ENCODE measurements around the gene ZFR. TPM values are rescaled to one million over a fixed set of nuclear protein-coding genes. Genes with fewer than 3 reads are reported as not detected.
"Not testable (repeated sequence)": the region's sequence is repeated elsewhere in the genome, so short reads cannot be mapped to it uniquely, and the experiment has no call there.

Gene ZFR
- total and polyA plus RNA-seq, 11 donors, result 18.2 to 79.9 (median 57.8) TPM

- no peaks in the 10 kb centered on the region for H3K4me1 ChIP-seq
- DNase-seq (no peak), ATAC-seq (no peak)
- H3K27me3 ChIP-seq, result no peaks in the 10 kb centered on the region
- H3K36me3 ChIP-seq, result no peaks in the 10 kb centered on the region
- TF ChIP-seq POLR2A (IDR thresholded peaks at IDR 0.05) (no peak), CTCF (IDR thresholded peaks at IDR 0.05) (no peak)
- 86 to 90% (median 88%) methylated on average over 4 to 5 of the region's 5 CpGs for WGBS, 4 donors
- no peak overlapping the region for H3K27ac ChIP-seq
- intact Hi-C loops (cut with DNase I), result no loop called here
- H3K4me3 ChIP-seq, result no peak overlapping the region
- H3K9me3 ChIP-seq, result no peaks in the 10 kb centered on the region
Measured at GRCh38 chr5:32458880-32459495, 14.4 kb upstream of the ZFR start.

- WGBS, 4 donors, result 88 to 96% (median 94%) methylated on average over 6 of the region's 6 CpGs
- TF ChIP-seq CTCF (IDR thresholded peaks at IDR 0.05) (no peak), POLR2A (IDR thresholded peaks at IDR 0.05) (no peak)
- H3K27ac ChIP-seq, result no peak overlapping the region
- no peaks in the 10 kb centered on the region for H3K36me3 ChIP-seq
- intact Hi-C loops (cut with DNase I), result no loop called here
- H3K9me3 ChIP-seq, result no peaks in the 10 kb centered on the region
- H3K4me1 ChIP-seq, result no peaks in the 10 kb centered on the region
- no peak overlapping the region for H3K4me3 ChIP-seq
- ATAC-seq, result no peak
- H3K27me3 ChIP-seq, result no peaks in the 10 kb centered on the region
- no peak for DNase-seq
Measured at GRCh38 chr5:32455311-32455710, 10.8 kb upstream of the ZFR start.

GRCh38 chr5:32454821-32455220 is 10.3 kb upstream of the ZFR start:
- TF ChIP-seq POLR2A (IDR thresholded peaks at IDR 0.05) (no peak), CTCF (IDR thresholded peaks at IDR 0.05) (no peak)
- Histone ChIP-seq H3K27ac (no peak overlapping the region), H3K36me3 (no peaks in the 10 kb centered on the region), H3K27me3 (no peaks in the 10 kb centered on the region), H3K4me1 (no peaks in the 10 kb centered on the region), H3K9me3 (no peaks in the 10 kb centered on the region), H3K4me3 (no peak overlapping the region)
- no peak for ATAC-seq
- 96 to 97% (median 96%) methylated on average over 5 of the region's 5 CpGs for WGBS, 4 donors
- DNase-seq, result no peak
- intact Hi-C loops (cut with DNase I), result no loop called here

GRCh38 chr5:32453916-32454315 is 9.4 kb upstream of the ZFR start:
- WGBS, 4 donors, result 90 to 96% (median 93%) methylated on average over 5 of the region's 5 CpGs
- no peaks in the 10 kb centered on the region for H3K9me3 ChIP-seq
- no peaks in the 10 kb centered on the region for H3K36me3 ChIP-seq
- no peak for DNase-seq
- no peak for TF ChIP-seq POLR2A (IDR thresholded peaks at IDR 0.05)
- TF ChIP-seq CTCF (IDR thresholded peaks at IDR 0.05), result no peak
- no peak for ATAC-seq
- no peak overlapping the region for H3K27ac ChIP-seq
- H3K4me3 ChIP-seq, result no peak overlapping the region
- intact Hi-C loops (cut with DNase I), result no loop called here
- no peaks in the 10 kb centered on the region for H3K4me1 ChIP-seq
- no peaks in the 10 kb centered on the region for H3K27me3 ChIP-seq

- intact Hi-C loops (cut with DNase I); H3K9me3 ChIP-seq; H3K27me3 ChIP-seq; H3K27ac ChIP-seq; H3K4me3 ChIP-seq; H3K36me3 ChIP-seq; DNase-seq; ATAC-seq; H3K4me1 ChIP-seq: not testable (repeated sequence)
- WGBS, 4 donors, result 75 to 83% (median 79%) methylated on average over 6 of the region's 6 CpGs
Measured at GRCh38 chr5:32452316-32452715, 7.8 kb upstream of the ZFR start.
